ENCODE measurements around the gene USP8. TPM values are rescaled to one million over a fixed set of nuclear protein-coding genes. Genes with fewer than 3 reads are reported as not detected.
"Not testable (repeated sequence)": the region's sequence is repeated elsewhere in the genome, so short reads cannot be mapped to it uniquely, and the experiment has no call there.

Gene USP8
- total and polyA plus RNA-seq, 2 experiments from 2014 or later, result 29.8 to 57.2 TPM

DNA sequence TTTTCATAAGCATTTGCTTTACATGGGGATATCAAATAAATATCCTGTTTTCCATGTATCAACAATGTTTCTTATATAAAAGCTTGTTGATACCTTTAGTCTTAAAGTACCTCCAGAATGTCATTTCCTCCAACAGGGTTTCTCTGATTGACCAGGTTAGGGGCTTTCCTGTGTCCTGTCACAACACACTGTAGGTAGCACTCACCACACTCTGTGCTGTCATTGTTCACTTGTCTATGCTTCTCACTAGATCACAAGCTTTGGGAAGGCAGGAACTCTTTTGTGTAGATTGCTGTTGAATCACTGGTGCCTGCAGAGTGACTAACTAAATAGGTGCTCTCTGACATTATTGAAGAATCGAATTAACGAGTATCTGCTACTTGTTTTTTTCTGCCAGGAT is 72.5 kb downstream of the USP8 start:
- Histone ChIP-seq H2AFZ (no peak overlapping the region), H3K4me1 (ENCODE audit: insufficient read depth) (no peaks in the 10 kb centered on the region), H3K27ac (no peak overlapping the region), H3K27me3 (replicated peaks; ENCODE audit: insufficient read depth) (no peaks in the 10 kb centered on the region), H4K20me1 (ENCODE audit: insufficient read depth) (no peaks in the 10 kb centered on the region), H3F3A (ENCODE audit: insufficient read depth) (no peaks in the 10 kb centered on the region), H3K36me3 (ENCODE audit: low read depth) (peaks cover 77% of the 10 kb centered on the region), H3K9ac (no peak overlapping the region), H3K9me3 (ENCODE audit: low read depth) (no peaks in the 10 kb centered on the region), H3K4me3 (no peak overlapping the region), H3K79me2 (ENCODE audit: insufficient read depth) (no peaks in the 10 kb centered on the region), H3K4me2 (ENCODE audit: unreplicated experiment) (no peak overlapping the region), H3K9me2 (ENCODE audit: insufficient read depth) (no peaks in the 10 kb centered on the region)
- in situ Hi-C loops (cut with MboI), result no loop called here
- WGBS, 2 experiments (ENCODE audit: low coverage in 1 of 2, low lambda C conversion rate in 2 of 2, missing lambda C conversion rate in 2 of 2), result 94 to 95% methylated on average over 2 of the region's 2 CpGs
- DNase-seq, result no peak
- no peak for TF ChIP-seq EZH2phosphoT487 (IDR thresholded peaks at IDR 0.05; ENCODE audit: insufficient read depth, low read depth)
- no peak for TF ChIP-seq EZH2 (IDR thresholded peaks at IDR 0.05; ENCODE audit: insufficient read depth, poor library complexity, severe bottlenecking)

DNA sequence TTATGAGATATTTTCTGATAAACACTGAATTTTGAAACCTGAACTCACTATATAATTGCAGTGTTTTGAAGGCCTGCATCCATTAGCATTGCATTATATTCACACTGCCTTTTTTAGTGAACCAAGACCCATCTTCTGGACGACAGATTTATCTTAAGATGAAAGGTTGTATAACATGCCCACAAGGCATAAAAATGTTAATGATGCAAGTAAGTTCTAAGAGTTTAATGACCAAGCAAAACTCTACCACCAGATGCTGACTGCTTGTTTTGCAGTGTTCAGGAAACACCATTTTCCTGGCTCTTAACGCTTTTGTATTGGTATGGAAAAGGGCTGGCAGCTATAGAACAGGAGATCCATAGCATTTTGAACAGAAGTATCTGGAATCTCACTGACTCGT is 76.1 kb downstream of the USP8 start:
- Histone ChIP-seq H4K20me1 (ENCODE audit: insufficient read depth) (no peaks in the 10 kb centered on the region), H2AFZ (no peak overlapping the region), H3K27me3 (replicated peaks; ENCODE audit: insufficient read depth) (no peaks in the 10 kb centered on the region), H3K36me3 (ENCODE audit: low read depth) (peaks cover 60% of the 10 kb centered on the region), H3K79me2 (ENCODE audit: insufficient read depth) (no peaks in the 10 kb centered on the region), H3K9ac (no peak overlapping the region), H3K27ac (no peak overlapping the region), H3K9me3 (ENCODE audit: low read depth) (no peaks in the 10 kb centered on the region), H3K4me3 (no peak overlapping the region), H3K9me2 (ENCODE audit: insufficient read depth) (no peaks in the 10 kb centered on the region), H3K4me1 (ENCODE audit: insufficient read depth) (no peaks in the 10 kb centered on the region), H3K4me2 (ENCODE audit: unreplicated experiment) (no peak overlapping the region), H3F3A (ENCODE audit: insufficient read depth) (no peaks in the 10 kb centered on the region)
- no peak for TF ChIP-seq EZH2phosphoT487 (IDR thresholded peaks at IDR 0.05; ENCODE audit: insufficient read depth, low read depth)
- TF ChIP-seq EZH2 (IDR thresholded peaks at IDR 0.05; ENCODE audit: insufficient read depth, poor library complexity, severe bottlenecking), result no peak
- 67 to 75% methylated on average over 3 of the region's 3 CpGs for WGBS, 2 experiments (ENCODE audit: low coverage in 1 of 2, low lambda C conversion rate in 2 of 2, missing lambda C conversion rate in 2 of 2)
- DNase-seq, result no peak
- in situ Hi-C loops (cut with MboI), result no loop called here

DNA sequence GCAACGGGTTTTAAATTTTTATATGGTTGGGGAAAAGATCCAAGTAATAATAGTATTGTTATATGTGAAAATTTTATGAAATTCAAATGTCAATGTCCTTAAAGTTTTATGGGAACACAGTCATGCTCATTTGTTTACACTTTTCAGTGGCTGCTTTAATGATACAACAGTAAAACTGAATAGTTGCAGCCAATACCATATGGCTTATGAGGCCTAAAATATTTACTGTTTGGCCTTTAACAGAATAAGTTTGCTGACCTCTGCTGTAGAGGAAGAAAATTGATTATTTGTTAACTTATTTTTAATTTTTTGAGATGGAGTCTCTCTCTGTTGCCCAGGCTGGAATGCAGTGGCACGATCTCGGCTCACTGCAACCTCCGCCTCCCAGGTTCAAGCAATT is 77.6 kb downstream of the USP8 start:
- Histone ChIP-seq H2AFZ (no peak overlapping the region), H3K9ac (no peak overlapping the region), H3K4me1 (ENCODE audit: insufficient read depth) (no peaks in the 10 kb centered on the region), H3K27ac (no peak overlapping the region), H4K20me1 (ENCODE audit: insufficient read depth) (no peaks in the 10 kb centered on the region), H3K4me3 (no peak overlapping the region), H3F3A (ENCODE audit: insufficient read depth) (no peaks in the 10 kb centered on the region), H3K79me2 (ENCODE audit: insufficient read depth) (no peaks in the 10 kb centered on the region), H3K9me3 (ENCODE audit: low read depth) (no peaks in the 10 kb centered on the region), H3K36me3 (ENCODE audit: low read depth) (peaks cover 47% of the 10 kb centered on the region), H3K4me2 (ENCODE audit: unreplicated experiment) (no peak overlapping the region), H3K27me3 (replicated peaks; ENCODE audit: insufficient read depth) (no peaks in the 10 kb centered on the region), H3K9me2 (ENCODE audit: insufficient read depth) (no peaks in the 10 kb centered on the region)
- in situ Hi-C loops (cut with MboI), result no loop called here
- no peak for DNase-seq
- 82 to 88% methylated on average over 4 of the region's 4 CpGs for WGBS, 2 experiments (ENCODE audit: low coverage in 1 of 2, low lambda C conversion rate in 2 of 2, missing lambda C conversion rate in 2 of 2)
- TF ChIP-seq EZH2phosphoT487 (IDR thresholded peaks at IDR 0.05; ENCODE audit: insufficient read depth, low read depth) (no peak), EZH2 (IDR thresholded peaks at IDR 0.05; ENCODE audit: insufficient read depth, poor library complexity, severe bottlenecking) (no peak)

DNA sequence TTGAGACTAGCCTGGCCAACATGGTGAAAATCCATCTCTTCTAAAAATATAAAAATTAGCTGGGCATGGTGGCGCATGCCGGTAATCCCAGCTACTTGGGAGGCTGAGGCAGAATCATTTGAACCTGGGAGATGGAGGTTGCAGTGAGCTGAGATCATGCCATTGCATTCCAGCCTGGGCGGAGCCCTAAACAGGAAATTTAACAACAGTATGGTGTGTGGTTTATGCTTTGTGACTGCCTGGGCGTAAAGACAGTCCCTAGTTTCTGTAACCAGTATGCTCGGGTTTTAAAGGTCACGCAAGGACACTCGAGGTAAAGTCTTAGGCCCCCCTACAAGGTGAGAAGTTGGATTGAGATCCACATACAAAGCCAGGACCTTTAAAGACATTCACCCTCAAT is 78.9 kb downstream of the USP8 start:
- Histone ChIP-seq H3K4me2 (ENCODE audit: unreplicated experiment) (no peak overlapping the region), H3K4me1 (ENCODE audit: insufficient read depth) (no peaks in the 10 kb centered on the region), H3K9me2 (ENCODE audit: insufficient read depth) (no peaks in the 10 kb centered on the region), H3F3A (ENCODE audit: insufficient read depth) (no peaks in the 10 kb centered on the region), H2AFZ (no peak overlapping the region), H3K79me2 (ENCODE audit: insufficient read depth) (no peaks in the 10 kb centered on the region), H3K4me3 (no peak overlapping the region), H3K9me3 (ENCODE audit: low read depth) (no peaks in the 10 kb centered on the region), H3K27me3 (replicated peaks; ENCODE audit: insufficient read depth) (no peaks in the 10 kb centered on the region), H3K36me3 (ENCODE audit: low read depth) (peaks cover 35% of the 10 kb centered on the region), H4K20me1 (ENCODE audit: insufficient read depth) (no peaks in the 10 kb centered on the region), H3K27ac (no peak overlapping the region), H3K9ac (no peak overlapping the region)
- in situ Hi-C loops (cut with MboI), result no loop called here
- DNase-seq, result no peak
- WGBS, 2 experiments (ENCODE audit: low coverage in 1 of 2, low lambda C conversion rate in 2 of 2, missing lambda C conversion rate in 2 of 2), result 94 to 95% methylated on average over 7 of the region's 7 CpGs
- TF ChIP-seq EZH2phosphoT487 (IDR thresholded peaks at IDR 0.05; ENCODE audit: insufficient read depth, low read depth) (no peak), EZH2 (IDR thresholded peaks at IDR 0.05; ENCODE audit: insufficient read depth, poor library complexity, severe bottlenecking) (no peak)

DNA sequence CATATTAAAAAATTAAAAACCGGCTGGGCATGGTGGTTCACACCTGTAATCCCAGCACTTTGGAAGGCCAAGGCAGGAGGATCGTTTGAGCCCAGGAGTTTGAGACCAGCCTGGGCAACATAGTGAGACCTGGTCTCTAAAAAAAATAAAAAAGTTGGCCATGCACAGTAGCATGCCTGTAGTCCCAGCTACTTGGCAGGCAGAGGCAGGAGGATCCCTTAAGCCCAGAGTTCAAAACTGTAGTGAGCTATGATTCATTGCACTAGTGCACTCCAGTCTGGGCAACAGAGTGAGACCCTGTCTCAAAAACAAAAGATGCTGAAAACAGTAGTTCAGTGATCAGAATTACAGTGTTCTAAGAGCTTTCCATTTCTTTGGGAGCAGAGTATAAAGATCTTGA is 81.5 kb downstream of the USP8 start:
- H3K27me3 ChIP-seq (replicated peaks; ENCODE audit: insufficient read depth); DNase-seq; H3K9me3 ChIP-seq (ENCODE audit: low read depth); H3F3A ChIP-seq (ENCODE audit: insufficient read depth); in situ Hi-C loops (cut with MboI); H3K79me2 ChIP-seq (ENCODE audit: insufficient read depth); H3K9ac ChIP-seq; H3K27ac ChIP-seq; H3K4me3 ChIP-seq; H3K4me1 ChIP-seq (ENCODE audit: insufficient read depth); H3K4me2 ChIP-seq (ENCODE audit: unreplicated experiment); H3K9me2 ChIP-seq (ENCODE audit: insufficient read depth); H4K20me1 ChIP-seq (ENCODE audit: insufficient read depth); H2AFZ ChIP-seq: not testable (repeated sequence)
- peaks cover 12% of the 10 kb centered on the region; the same call in 1 of the 2 replicates for H3K36me3 ChIP-seq (ENCODE audit: low read depth)
- 96 to 98% methylated on average over 2 of the region's 2 CpGs for WGBS, 2 experiments (ENCODE audit: low coverage in 1 of 2, low lambda C conversion rate in 2 of 2, missing lambda C conversion rate in 2 of 2)

Measured in GM23248 (cell line).